ENCODE data around the gene RASA4B. TPM values are rescaled to one million over a fixed set of nuclear protein-coding genes. Genes with fewer than 3 reads are reported as not detected.

The RASA4B gene
- total RNA-seq, 2 donors from 2014 or later: 8.5 to 21.9 TPM

DNA sequence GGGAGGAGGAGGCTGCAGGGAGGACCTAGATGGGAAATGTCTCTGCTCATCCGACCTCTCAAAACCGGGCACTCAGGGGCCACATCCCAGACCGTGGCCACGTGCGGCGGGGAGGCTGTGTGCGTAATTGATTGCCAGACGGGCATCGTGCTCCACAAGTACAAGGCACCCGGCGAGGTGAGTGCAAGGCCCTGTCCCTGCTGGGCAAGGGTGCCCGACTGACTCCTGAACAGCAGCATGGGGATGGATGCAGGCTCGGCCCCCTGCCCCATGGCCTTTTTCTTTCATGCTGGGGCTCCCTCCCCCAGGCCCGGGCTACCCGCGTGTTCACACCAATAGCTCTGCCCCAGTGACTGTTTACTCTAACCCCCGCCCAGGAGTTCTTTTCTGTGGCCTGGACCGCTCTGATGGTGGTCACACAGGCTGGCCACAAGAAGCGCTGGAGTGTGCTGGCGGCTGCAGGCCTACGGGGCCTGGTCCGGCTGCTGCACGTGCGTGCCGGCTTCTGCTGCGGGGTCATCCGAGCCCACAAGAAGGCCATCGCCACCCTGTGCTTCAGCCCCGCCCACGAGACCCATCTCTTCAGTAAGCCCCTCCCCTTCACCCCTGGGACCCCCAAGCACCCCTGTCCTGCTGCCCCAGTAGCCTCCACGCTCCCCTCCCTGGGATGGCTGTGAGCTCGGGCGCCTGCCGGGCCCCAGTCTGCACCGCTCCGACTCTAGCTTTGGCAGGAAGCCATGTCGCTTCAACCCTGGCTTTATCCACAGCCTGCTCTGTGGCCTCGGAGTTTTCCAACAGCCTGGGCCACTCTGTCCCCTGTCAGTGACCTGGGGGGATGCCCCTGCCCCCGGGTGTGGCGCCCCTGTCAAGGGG is 48.9 kb downstream of the RASA4B start:
- Histone ChIP-seq H3K27me3 (replicated peaks; ENCODE audit: insufficient read depth) (no peaks in the 10 kb centered on the region), H3K4me1 (ENCODE audit: control insufficient read depth in 1 of 2, low read depth in 2 of 2) (peaks cover 10 to 25% of the 10 kb centered on the region in 2 donors), H3K4me3 (no peak overlapping the region), H3K9me3 (no peaks in the 10 kb centered on the region), H3K36me3 (peaks cover 15% of the 10 kb centered on the region), H3K27ac (no peak overlapping the region)
- ATAC-seq (ENCODE audit: insufficient number of reproducible peaks, low FRiP score, low read depth) (no peak), DNase-seq (ENCODE audit: low spot score) (no peak)
- TF ChIP-seq, protein P1, sequence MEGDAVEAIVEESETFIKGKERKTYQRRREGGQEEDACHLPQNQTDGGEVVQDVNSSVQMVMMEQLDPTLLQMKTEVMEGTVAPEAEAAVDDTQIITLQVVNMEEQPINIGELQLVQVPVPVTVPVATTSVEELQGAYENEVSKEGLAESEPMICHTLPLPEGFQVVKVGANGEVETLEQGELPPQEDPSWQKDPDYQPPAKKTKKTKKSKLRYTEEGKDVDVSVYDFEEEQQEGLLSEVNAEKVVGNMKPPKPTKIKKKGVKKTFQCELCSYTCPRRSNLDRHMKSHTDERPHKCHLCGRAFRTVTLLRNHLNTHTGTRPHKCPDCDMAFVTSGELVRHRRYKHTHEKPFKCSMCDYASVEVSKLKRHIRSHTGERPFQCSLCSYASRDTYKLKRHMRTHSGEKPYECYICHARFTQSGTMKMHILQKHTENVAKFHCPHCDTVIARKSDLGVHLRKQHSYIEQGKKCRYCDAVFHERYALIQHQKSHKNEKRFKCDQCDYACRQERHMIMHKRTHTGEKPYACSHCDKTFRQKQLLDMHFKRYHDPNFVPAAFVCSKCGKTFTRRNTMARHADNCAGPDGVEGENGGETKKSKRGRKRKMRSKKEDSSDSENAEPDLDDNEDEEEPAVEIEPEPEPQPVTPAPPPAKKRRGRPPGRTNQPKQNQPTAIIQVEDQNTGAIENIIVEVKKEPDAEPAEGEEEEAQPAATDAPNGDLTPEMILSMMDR (IDR thresholded peaks at IDR 0.05): no peak

DNA sequence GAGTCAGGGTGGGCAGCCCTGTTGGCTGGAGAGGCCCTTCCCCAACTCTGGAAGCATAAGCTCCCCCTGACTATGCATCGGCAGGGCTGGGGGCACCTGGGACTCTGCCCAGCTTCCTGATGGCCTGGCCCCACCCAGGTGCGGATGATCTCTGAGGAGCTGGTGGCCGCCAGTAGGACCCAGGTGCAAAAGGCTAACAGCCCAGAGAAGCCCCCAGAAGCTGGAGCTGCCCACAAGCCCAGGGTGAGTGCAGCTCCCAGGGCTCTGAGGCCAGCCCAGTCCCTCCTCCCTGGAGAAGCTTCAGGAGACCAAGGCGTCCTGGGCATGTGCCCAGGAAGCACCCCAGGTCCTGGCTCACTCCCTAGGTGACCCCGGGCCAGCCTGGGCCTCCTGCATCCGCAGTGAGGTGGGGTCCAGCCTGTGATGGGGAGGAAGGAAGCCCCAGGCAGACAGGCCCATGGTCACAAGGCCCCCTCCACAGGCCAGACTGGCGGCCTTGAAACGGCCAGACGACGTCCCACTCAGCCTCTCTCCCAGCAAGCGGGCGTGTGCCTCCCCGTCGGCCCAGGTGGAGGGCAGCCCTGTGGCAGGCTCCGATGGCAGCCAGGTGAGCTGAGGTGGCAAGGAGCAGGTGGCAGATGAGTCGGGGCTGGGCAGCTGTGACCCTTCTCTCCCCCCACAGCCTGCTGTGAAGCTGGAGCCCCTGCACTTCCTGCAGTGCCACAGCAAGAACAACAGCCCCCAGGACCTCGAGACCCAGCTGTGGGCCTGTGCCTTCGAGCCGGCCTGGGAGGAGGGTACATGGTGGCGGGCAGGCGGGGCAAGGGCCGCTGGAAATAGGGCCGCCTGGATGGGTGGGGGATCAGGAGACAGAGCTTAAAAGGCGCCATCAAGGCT is 49.7 kb downstream of the RASA4B start:
- no peak overlapping the region for H3K4me3 ChIP-seq
- no peaks in the 10 kb centered on the region for H3K27me3 ChIP-seq (replicated peaks; ENCODE audit: insufficient read depth)
- ATAC-seq (ENCODE audit: insufficient number of reproducible peaks, low FRiP score, low read depth) (no peak), DNase-seq (ENCODE audit: low spot score) (no peak)
- H3K36me3 ChIP-seq: peaks cover 6% of the 10 kb centered on the region
- TF ChIP-seq, protein P1 (IDR thresholded peaks at IDR 0.05): no peak
- no peak overlapping the region for H3K27ac ChIP-seq
- no peaks in the 10 kb centered on the region for H3K9me3 ChIP-seq
- peaks cover 13 to 26% of the 10 kb centered on the region in 2 donors for H3K4me1 ChIP-seq (ENCODE audit: control insufficient read depth in 1 of 2, low read depth in 2 of 2)

DNA sequence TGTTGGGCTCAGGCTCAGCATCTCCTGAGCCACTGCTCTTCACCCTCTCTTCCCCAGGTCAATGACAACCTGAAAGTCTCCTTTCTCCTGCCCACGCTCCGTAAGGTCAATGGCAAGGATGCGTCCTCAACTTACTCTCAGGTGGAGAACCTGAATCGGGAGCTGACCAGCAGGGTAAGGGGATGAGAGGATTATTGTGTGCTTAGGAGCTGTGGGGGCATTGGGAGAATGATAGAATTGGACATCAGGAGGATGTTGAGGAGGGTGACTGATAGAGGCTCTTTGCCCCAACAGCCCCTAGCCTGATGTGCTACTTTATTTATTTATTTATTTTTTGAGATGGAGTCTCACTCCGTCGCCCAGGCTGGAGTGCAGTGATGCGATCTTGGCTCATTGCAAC is 51.5 kb downstream of the RASA4B start:
- H3K4me3 ChIP-seq: peak overlapping the region; percentile 99

DNA sequence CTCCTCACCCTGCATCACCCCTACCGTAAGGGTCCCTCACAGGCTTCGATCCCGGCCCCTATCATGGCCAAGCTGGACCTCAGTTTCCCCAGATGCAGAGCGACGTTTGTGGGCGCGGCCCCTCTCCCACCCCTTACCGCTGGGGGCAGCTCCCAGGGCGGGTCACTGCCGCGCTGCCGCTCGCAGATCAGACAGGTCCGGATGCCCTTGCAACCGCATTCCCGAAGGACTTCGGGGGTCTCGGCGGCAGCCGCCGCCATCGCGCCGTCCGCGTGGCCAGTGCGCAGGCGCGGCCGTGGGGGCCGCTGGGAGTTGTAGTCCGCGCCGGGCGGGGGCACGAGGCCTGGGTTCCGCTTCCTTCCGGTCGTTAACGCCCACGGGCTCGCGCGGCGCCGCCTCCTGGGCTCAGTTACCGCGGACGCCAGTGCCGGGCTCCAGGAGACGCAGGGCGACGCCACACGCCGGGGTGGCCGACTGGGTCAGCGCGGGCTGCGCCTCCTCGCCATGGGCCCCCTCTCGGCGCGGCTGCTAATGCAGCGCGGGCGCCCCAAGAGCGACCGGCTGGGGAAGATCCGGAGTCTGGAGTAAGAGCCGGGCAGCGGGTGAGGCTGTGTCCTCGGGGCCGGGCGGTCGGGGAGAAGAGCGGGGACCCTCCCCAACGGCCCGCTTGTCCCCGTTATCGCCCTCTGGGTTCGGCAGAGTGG is 52.8 kb downstream of the RASA4B start, which contains the start of the genes ALKBH4 and LRWD1:
Gene ALKBH4, minus strand, starts transcription at position 287 of the 704 bp plus-strand sequence. Its CDS starts 27 bp downstream, at position 260.
Gene LRWD1, plus strand, starts transcription at position 408 of the 704 bp plus-strand sequence. Its CDS starts 97 bp downstream, at position 505.
- Histone ChIP-seq H3K4me3 (peak within 1 kb of the TSS; percentile 99), H3K27me3 (replicated peaks; ENCODE audit: insufficient read depth) (no peaks in the 10 kb centered on the region), H3K36me3 (peaks cover 5% of the 10 kb centered on the region), H3K4me1 (ENCODE audit: control insufficient read depth in 1 of 2, low read depth in 2 of 2) (peaks cover 13 to 31% of the 10 kb centered on the region in 2 donors), H3K27ac (peak within 1 kb of the TSS; percentile 64 to 69), H3K9me3 (no peaks in the 10 kb centered on the region)
- ATAC-seq (ENCODE audit: insufficient number of reproducible peaks, low FRiP score, low read depth): peak; percentile 69
- DNase-seq (ENCODE audit: low spot score): peak; percentile 79
- TF ChIP-seq, protein P1 (IDR thresholded peaks at IDR 0.05): peak; percentile 28

More for the DNA sequence above, 51.5 kb downstream of the RASA4B start:
- Histone ChIP-seq H3K4me1 (ENCODE audit: control insufficient read depth in 1 of 2, low read depth in 2 of 2) (peaks cover 13 to 31% of the 10 kb centered on the region in 2 donors), H3K27me3 (replicated peaks; ENCODE audit: insufficient read depth) (no peaks in the 10 kb centered on the region), H3K36me3 (peaks cover 7% of the 10 kb centered on the region), H3K27ac (no peak overlapping the region), H3K9me3 (no peaks in the 10 kb centered on the region)
- ATAC-seq (ENCODE audit: insufficient number of reproducible peaks, low FRiP score, low read depth): no peak
- no peak for DNase-seq (ENCODE audit: low spot score)
- TF ChIP-seq, protein P1 (IDR thresholded peaks at IDR 0.05): no peak
